ENCODE data around the gene TNFAIP1. TPM values are rescaled to one million over a fixed set of nuclear protein-coding genes. Genes with fewer than 3 reads are reported as not detected.

Gene TNFAIP1
- total RNA-seq, 4 donors from 2014 or later: 25.6 to 137 (median 49.4) TPM

GRCh38 chr17:28326114-28326513 is 9.4 kb upstream of the TNFAIP1 start:
- Histone ChIP-seq H3K9me3 (no peaks in the 10 kb centered on the region), H3K27ac (peak overlapping the region in 1 of 4 donors; percentile 35), H3K4me1 (peaks cover 0 to 22% (median 3%) of the 10 kb centered on the region in 4 donors), H3K27me3 (no peaks in the 10 kb centered on the region), H3K36me3 (peaks cover 0 to 17% (median 6%) of the 10 kb centered on the region in 4 donors), H3K4me3 (no peak overlapping the region)
- in situ Hi-C loops (cut with MboI; ENCODE audit: low pct_ligation_motif_present in 1 of 4, low pct_unique_long_range_greater_than_20kb in 1 of 4, low sequenced_read_pairs in 3 of 4): no loop called here
- intact Hi-C loops (cut with DNase I; ENCODE audit: low total_unique reads): no loop called here
- TF ChIP-seq, protein P1, sequence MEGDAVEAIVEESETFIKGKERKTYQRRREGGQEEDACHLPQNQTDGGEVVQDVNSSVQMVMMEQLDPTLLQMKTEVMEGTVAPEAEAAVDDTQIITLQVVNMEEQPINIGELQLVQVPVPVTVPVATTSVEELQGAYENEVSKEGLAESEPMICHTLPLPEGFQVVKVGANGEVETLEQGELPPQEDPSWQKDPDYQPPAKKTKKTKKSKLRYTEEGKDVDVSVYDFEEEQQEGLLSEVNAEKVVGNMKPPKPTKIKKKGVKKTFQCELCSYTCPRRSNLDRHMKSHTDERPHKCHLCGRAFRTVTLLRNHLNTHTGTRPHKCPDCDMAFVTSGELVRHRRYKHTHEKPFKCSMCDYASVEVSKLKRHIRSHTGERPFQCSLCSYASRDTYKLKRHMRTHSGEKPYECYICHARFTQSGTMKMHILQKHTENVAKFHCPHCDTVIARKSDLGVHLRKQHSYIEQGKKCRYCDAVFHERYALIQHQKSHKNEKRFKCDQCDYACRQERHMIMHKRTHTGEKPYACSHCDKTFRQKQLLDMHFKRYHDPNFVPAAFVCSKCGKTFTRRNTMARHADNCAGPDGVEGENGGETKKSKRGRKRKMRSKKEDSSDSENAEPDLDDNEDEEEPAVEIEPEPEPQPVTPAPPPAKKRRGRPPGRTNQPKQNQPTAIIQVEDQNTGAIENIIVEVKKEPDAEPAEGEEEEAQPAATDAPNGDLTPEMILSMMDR (IDR thresholded peaks at IDR 0.05): no peak
- peak in 1 of 3 donors; percentile 32 for TF ChIP-seq POLR2AphosphoS5 (IDR thresholded peaks at IDR 0.05)
- TF ChIP-seq POLR2A (IDR thresholded peaks at IDR 0.05): no peak
- no peak for TF ChIP-seq EP300 (IDR thresholded peaks at IDR 0.05; ENCODE audit: low read depth)
- DNase-seq: peak; percentile 35
- 40% methylated on average over 7 of the region's 7 CpGs; no CpG with 5 or more reads in 1 of the 2 donors for WGBS, 2 donors (ENCODE audit: low coverage in 1 of 2)

DNA sequence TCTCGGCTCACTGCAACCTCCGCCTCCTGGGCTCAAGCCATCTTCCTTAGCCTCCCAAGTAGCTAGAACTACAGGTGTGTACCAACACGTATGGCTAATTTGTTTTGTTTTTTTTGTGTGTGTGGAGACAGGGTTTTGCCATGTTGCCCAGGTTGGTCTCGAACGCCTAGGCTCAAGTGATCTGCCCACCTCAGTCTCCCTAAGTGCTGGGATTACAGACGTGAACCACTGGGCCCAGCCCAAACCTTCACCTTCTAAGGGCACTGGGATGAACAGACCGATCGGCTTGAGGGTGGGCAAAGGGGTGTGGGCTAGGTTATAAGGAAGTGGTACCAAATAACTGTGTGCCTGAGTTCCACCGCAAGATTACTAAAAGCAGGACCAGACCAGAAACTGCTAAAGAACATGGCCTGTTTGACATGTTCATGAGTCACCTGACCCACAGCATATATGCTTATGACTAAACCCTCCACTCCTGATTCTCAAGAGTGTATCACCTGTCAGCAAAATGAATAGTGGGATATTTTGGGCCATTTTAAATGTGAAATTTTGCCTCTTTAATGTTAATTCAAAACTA is 8.4 kb upstream of the TNFAIP1 start:
- Histone ChIP-seq H3K36me3 (peaks cover 0 to 17% (median 6%) of the 10 kb centered on the region in 4 donors), H3K27me3 (no peaks in the 10 kb centered on the region), H3K27ac (no peak overlapping the region), H3K4me1 (peaks cover 0 to 22% (median 3%) of the 10 kb centered on the region in 4 donors), H3K4me3 (no peak overlapping the region), H3K9me3 (no peaks in the 10 kb centered on the region)
- TF ChIP-seq EP300 (IDR thresholded peaks at IDR 0.05; ENCODE audit: low read depth) (no peak), POLR2A (IDR thresholded peaks at IDR 0.05) (no peak), POLR2AphosphoS5 (IDR thresholded peaks at IDR 0.05) (no peak)
- TF ChIP-seq, protein P1 (IDR thresholded peaks at IDR 0.05): no peak
- intact Hi-C loops (cut with DNase I; ENCODE audit: low total_unique reads) (no loop called here), in situ Hi-C loops (cut with MboI; ENCODE audit: low pct_ligation_motif_present in 1 of 4, low pct_unique_long_range_greater_than_20kb in 1 of 4, low sequenced_read_pairs in 3 of 4) (no loop called here)
- DNase-seq: no peak
- WGBS, 2 donors (ENCODE audit: low coverage in 1 of 2): 87 to 94% methylated on average over 2 to 9 of the region's 9 CpGs

DNA sequence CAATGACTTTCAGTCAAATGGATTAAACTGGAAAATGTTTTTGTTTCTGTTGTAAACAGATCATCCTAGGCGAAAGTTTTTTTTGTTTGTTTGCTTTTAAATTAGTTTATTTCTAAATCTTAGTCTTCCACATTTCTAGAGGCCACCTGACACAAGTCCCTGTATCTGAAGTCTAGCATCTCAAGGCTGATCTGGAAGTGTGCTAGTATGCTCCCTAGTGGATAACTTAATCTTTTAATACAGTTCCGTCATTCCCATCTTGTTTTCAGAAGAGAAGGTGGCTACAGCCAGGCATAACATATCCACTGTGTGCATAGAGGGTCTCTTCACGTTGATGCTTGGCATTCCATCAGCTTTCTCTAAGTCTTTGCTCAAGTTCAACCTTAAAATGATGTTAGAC is 7.9 kb upstream of the TNFAIP1 start:
- H3K27ac ChIP-seq: no peak overlapping the region
- intact Hi-C loops (cut with DNase I; ENCODE audit: low total_unique reads): no loop called here
- WGBS, 2 donors (ENCODE audit: low coverage in 1 of 2): 65 to 75% methylated on average over 3 of the region's 3 CpGs
- peaks cover 0 to 22% (median 3%) of the 10 kb centered on the region in 4 donors for H3K4me1 ChIP-seq
- TF ChIP-seq, protein P1 (IDR thresholded peaks at IDR 0.05): no peak
- TF ChIP-seq EP300 (IDR thresholded peaks at IDR 0.05; ENCODE audit: low read depth) (no peak), POLR2A (IDR thresholded peaks at IDR 0.05) (no peak), POLR2AphosphoS5 (IDR thresholded peaks at IDR 0.05) (no peak)
- H3K27me3 ChIP-seq: no peaks in the 10 kb centered on the region
- no peak overlapping the region for H3K4me3 ChIP-seq
- H3K9me3 ChIP-seq: no peaks in the 10 kb centered on the region
- in situ Hi-C loops (cut with MboI; ENCODE audit: low pct_ligation_motif_present in 1 of 4, low pct_unique_long_range_greater_than_20kb in 1 of 4, low sequenced_read_pairs in 3 of 4): no loop called here
- H3K36me3 ChIP-seq: peaks cover 0 to 17% (median 6%) of the 10 kb centered on the region in 4 donors
- DNase-seq: no peak

DNA sequence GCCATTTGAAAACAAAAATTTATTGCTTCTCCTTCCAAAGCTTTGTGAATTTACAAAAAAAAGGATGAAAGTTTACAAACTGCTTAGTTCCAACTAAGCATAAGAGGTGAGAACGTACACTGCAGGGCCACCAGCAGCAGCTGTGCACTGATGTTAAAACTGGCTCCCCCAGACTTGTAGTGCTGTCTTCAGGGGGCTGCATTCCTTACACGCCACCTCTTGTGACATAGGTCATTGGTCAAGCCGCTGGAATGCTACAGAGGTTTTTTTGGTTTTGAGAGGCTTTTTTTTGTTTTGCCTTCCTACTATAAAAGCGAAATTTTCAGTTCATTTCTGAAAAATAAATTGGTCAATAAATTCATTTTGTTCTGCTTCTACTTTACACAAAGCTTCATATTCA is 7.2 kb upstream of the TNFAIP1 start:
- intact Hi-C loops (cut with DNase I; ENCODE audit: low total_unique reads): no loop called here
- no peak for DNase-seq
- H3K27ac ChIP-seq: no peak overlapping the region
- H3K27me3 ChIP-seq: no peaks in the 10 kb centered on the region
- in situ Hi-C loops (cut with MboI; ENCODE audit: low pct_ligation_motif_present in 1 of 4, low pct_unique_long_range_greater_than_20kb in 1 of 4, low sequenced_read_pairs in 3 of 4): no loop called here
- H3K4me3 ChIP-seq: no peak overlapping the region
- H3K36me3 ChIP-seq: peaks cover 0 to 17% (median 6%) of the 10 kb centered on the region in 4 donors
- H3K4me1 ChIP-seq: peaks cover 0 to 26% (median 5%) of the 10 kb centered on the region in 4 donors
- TF ChIP-seq, protein P1 (IDR thresholded peaks at IDR 0.05): no peak
- no peak for TF ChIP-seq POLR2A (IDR thresholded peaks at IDR 0.05)
- no peak for TF ChIP-seq POLR2AphosphoS5 (IDR thresholded peaks at IDR 0.05)
- no peak for TF ChIP-seq EP300 (IDR thresholded peaks at IDR 0.05; ENCODE audit: low read depth)
- H3K9me3 ChIP-seq: no peaks in the 10 kb centered on the region
- WGBS, 2 donors (ENCODE audit: low coverage in 1 of 2): 73 to 79% methylated on average over 4 of the region's 4 CpGs
